HL-60 (cell line): Measurements from ENCODE around the gene RUSF1.

Experiments
- GABPA ChIP-seq: IDR thresholded peaks from 2 replicates; pipeline ENCODE4 v1.6.1; 2012; ENCODE audit warnings: low read depth
- POLR2AphosphoS5 ChIP-seq: IDR thresholded peaks from 2 replicates; pipeline ENCODE4 v1.6.1; 2012; ENCODE audit warnings: low read depth
- SPI1 ChIP-seq: IDR thresholded peaks from 2 replicates; pipeline ENCODE4 v1.6.1; 2012; ENCODE audit warnings: low read depth, mild to moderate bottlenecking, borderline replicate concordance
- TF ChIP-seq, protein P1 (sequence below): IDR thresholded peaks from 2 replicates; pipeline ENCODE4 v1.6.1; 2012; ENCODE audit warnings: low read depth; ENCODE audit not compliant: insufficient replicate concordance
- TF ChIP-seq, protein P2 (sequence below): IDR thresholded peaks from one replicate; pipeline ENCODE4 v1.5.1; 2011; ENCODE audit warnings: low read length, control low read depth, inconsistent platforms; ENCODE audit not compliant: insufficient read depth

DNA sequence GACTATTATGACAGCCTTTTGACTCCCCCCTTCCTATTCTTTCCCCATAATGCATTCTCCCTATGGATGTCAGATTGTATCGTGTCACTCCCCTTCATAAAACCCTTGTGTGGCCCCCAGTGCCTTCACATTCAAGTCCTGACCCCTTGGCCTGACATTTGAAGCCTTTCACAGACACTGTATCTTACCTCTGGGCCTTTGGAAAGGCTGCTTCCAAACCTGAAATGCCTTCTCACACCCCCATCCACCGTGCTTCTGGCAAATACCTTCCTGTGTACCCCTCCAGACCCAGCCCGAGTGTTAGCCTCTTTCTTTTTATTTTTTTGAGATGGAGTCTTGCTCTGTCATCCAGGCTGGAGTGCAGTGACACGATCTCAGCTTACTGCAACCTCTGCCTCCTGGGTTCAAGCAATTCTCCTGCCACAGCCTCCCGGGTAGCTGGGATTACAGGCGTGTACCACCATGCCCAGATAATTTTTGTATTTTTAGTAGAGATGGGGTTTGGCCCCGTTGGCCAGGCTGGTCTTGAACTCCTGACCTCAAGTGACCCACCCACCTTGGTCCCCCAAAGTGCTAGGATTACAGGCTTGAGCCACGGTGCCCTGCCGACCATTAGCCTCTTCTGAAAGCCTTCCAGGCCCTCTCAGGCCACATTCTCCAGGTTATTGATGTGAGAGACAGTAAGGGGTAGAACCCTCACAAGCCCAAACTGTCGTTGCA is 46.8 kb downstream of the RUSF1 start:
- TF ChIP-seq, protein P1, sequence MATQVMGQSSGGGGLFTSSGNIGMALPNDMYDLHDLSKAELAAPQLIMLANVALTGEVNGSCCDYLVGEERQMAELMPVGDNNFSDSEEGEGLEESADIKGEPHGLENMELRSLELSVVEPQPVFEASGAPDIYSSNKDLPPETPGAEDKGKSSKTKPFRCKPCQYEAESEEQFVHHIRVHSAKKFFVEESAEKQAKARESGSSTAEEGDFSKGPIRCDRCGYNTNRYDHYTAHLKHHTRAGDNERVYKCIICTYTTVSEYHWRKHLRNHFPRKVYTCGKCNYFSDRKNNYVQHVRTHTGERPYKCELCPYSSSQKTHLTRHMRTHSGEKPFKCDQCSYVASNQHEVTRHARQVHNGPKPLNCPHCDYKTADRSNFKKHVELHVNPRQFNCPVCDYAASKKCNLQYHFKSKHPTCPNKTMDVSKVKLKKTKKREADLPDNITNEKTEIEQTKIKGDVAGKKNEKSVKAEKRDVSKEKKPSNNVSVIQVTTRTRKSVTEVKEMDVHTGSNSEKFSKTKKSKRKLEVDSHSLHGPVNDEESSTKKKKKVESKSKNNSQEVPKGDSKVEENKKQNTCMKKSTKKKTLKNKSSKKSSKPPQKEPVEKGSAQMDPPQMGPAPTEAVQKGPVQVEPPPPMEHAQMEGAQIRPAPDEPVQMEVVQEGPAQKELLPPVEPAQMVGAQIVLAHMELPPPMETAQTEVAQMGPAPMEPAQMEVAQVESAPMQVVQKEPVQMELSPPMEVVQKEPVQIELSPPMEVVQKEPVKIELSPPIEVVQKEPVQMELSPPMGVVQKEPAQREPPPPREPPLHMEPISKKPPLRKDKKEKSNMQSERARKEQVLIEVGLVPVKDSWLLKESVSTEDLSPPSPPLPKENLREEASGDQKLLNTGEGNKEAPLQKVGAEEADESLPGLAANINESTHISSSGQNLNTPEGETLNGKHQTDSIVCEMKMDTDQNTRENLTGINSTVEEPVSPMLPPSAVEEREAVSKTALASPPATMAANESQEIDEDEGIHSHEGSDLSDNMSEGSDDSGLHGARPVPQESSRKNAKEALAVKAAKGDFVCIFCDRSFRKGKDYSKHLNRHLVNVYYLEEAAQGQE: no peak
- TF ChIP-seq, protein P2, sequence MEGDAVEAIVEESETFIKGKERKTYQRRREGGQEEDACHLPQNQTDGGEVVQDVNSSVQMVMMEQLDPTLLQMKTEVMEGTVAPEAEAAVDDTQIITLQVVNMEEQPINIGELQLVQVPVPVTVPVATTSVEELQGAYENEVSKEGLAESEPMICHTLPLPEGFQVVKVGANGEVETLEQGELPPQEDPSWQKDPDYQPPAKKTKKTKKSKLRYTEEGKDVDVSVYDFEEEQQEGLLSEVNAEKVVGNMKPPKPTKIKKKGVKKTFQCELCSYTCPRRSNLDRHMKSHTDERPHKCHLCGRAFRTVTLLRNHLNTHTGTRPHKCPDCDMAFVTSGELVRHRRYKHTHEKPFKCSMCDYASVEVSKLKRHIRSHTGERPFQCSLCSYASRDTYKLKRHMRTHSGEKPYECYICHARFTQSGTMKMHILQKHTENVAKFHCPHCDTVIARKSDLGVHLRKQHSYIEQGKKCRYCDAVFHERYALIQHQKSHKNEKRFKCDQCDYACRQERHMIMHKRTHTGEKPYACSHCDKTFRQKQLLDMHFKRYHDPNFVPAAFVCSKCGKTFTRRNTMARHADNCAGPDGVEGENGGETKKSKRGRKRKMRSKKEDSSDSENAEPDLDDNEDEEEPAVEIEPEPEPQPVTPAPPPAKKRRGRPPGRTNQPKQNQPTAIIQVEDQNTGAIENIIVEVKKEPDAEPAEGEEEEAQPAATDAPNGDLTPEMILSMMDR: no peak
- TF ChIP-seq POLR2AphosphoS5 (no peak), GABPA (no peak), SPI1 (no peak)
